Measurements from ENCODE around the gene RCAN1.

RCAN1 gene

DNA sequence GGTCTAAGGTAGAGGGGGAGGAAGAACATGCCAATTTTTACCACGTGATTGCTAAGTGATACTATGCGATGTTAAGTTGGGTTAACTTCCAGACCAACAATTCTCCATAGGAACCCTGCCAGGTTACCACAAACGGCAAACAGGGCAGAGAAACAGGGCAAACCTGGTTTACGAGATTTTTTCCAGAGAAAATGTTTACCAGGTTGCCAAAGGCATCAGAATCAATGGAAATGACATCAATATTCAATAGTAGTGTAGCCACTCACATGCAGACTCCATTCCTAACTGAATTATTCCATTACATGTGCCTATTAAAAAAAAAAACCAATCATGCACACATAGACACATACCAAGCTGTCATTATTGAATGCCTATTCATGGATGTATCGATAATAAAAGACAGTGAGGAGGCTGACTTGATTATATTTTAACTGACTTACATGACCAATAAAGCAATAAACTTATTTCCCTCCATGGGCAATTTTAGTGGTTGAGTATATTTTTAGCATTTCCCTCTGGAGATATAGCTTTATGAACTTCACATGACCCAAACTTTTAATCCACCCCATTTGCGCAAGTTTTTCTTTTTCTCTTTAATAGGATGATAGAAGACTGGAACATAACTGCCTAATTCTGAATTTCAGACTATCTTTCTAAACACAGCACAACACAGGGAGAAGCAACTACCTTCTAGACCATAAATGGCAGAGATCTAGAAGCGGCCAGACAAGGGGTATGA, 62.4 kb downstream of the RCAN1 start:
- no peak for FAIRE-seq
- DNase-seq (ENCODE audit: insufficient read length, low spot score) = no peak
- TF ChIP-seq CTCF (IDR thresholded peaks at IDR 0.05; ENCODE audit: insufficient read depth, missing control alignments) = no peak

- no peak for FAIRE-seq
- DNase-seq (ENCODE audit: insufficient read length, low spot score) = no peak
- no peak for TF ChIP-seq CTCF (IDR thresholded peaks at IDR 0.05; ENCODE audit: insufficient read depth, missing control alignments)
These were observed 64.6 kb downstream of the RCAN1 start for GRCh38 chr21:34550182-34550799.

- TF ChIP-seq CTCF (IDR thresholded peaks at IDR 0.05; ENCODE audit: insufficient read depth, missing control alignments) = no peak
- DNase-seq (ENCODE audit: insufficient read length, low spot score) (no peak), FAIRE-seq (no peak)
These were observed 66.0 kb downstream of the RCAN1 start for GRCh38 chr21:34548781-34549376.

DNA sequence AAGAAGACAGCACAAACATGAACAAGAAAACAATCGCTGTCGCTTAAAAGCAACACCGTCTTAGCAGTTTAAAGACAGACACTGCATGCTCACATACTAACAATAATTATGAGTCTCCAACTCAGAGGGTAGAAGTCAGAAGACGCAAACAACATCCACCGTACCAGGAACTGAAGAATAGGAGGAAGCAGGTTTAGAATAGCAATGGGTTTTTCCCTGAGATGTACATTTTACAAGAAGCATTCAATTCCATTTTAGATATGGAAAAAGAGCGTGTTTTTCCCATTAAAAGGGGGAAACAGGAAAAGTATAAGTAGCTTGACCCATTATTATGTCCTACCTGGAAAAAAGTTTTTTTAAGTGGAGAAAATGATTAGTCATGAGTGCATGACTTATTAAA, 68.4 kb downstream of the RCAN1 start:
- no peak for TF ChIP-seq CTCF (IDR thresholded peaks at IDR 0.05; ENCODE audit: insufficient read depth, missing control alignments)

GRCh38 chr21:34545079-34545884, 69.6 kb downstream of the RCAN1 start:
- DNase-seq (ENCODE audit: insufficient read length, low spot score) = no peak
- FAIRE-seq = no peak

More for the DNA sequence above, 68.4 kb downstream of the RCAN1 start:
- DNase-seq (ENCODE audit: insufficient read length, low spot score) = no peak
- no peak for FAIRE-seq

DNA sequence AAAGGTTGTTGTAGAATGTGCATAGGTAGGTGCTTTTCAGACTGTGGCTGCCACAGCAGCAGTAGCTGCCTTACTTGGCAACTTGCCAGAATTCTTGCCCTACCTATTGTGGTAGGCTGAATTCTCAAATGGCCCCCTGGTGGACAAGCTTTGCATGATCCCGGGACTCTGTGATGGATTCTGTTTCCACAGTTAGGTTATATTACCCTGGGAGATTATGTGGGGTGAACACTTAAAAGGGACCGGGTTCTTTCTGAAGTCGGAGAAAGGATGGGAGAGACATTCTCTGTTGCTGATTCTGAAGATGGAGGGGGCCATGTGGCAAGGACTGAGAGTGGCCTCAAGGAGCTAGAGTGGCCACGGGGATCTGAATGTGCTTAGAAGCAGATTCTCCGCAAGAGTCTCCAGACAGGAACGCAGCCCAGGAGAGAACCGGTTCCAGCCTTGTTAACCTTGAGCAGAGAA, 70.8 kb downstream of the RCAN1 start:
- DNase-seq (ENCODE audit: insufficient read length, low spot score) (no peak), FAIRE-seq (no peak)
- TF ChIP-seq CTCF (IDR thresholded peaks at IDR 0.05; ENCODE audit: insufficient read depth, missing control alignments) = peak; percentile 32

More at GRCh38 chr21:34545079-34545884, 69.6 kb downstream of the RCAN1 start:
- no peak for TF ChIP-seq CTCF (IDR thresholded peaks at IDR 0.05; ENCODE audit: insufficient read depth, missing control alignments)
